Suprapubic skin (tissue), 4 donors: Measurements from ENCODE around the gene CRHR2.

Source experiments
- EP300 ChIP-seq: sonication (generic); formaldehyde crosslinking; IDR thresholded peaks from one replicate; pipeline ENCODE4 v1.6.1; 2017; ENCODE audit warnings: antibody characterized with exemption
- POLR2A ChIP-seq, 2 donors: fragments of 450-650 bp; IDR thresholded peaks; one replicate each; pipeline ENCODE4 v1.6.1; 2017; ENCODE audit warnings: antibody characterized with exemption in 2 of 2, mild to moderate bottlenecking in 2 of 2, moderate library complexity in 2 of 2
- POLR2AphosphoS5 ChIP-seq, 3 donors: sonication (generic); formaldehyde crosslinking; IDR thresholded peaks; one replicate each; pipeline ENCODE4 v1.6.1; 2017; ENCODE audit warnings: antibody characterized with exemption in 3 of 3
- TF ChIP-seq, protein P1 (sequence below), 2 donors: fragments of 200-600 bp in 1 of 2; fragments of 450-650 bp in 1 of 2; sonication (generic) in 1 of 2; IDR thresholded peaks; one replicate each; pipeline ENCODE4 v1.5.1; 2016 to 2019; ENCODE audit warnings: antibody characterized with exemption in 2 of 2, mild to moderate bottlenecking in 1 of 2, moderate library complexity in 1 of 2

DNA sequence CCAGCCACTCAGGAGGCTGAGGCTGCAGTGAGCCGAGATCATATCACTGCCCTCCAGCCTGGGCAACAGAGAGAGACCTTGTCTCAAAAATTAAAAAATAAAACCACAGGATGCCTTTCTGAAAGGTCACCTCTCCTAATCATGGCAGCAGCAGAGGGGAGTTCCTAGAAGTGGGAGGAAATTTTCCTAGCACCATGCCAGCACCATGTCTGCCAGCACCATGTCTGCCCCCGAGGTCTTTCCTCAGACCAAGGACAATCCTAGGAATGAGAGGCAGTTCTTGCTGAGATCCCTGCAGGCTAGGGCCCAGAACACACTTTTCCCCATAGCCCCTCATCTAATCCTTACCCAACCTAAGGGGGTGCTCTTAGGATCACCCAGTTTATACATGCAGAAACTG, 47.4 kb upstream of the CRHR2 start:
- no peak for TF ChIP-seq POLR2A (IDR thresholded peaks at IDR 0.05)
- TF ChIP-seq, protein P1, sequence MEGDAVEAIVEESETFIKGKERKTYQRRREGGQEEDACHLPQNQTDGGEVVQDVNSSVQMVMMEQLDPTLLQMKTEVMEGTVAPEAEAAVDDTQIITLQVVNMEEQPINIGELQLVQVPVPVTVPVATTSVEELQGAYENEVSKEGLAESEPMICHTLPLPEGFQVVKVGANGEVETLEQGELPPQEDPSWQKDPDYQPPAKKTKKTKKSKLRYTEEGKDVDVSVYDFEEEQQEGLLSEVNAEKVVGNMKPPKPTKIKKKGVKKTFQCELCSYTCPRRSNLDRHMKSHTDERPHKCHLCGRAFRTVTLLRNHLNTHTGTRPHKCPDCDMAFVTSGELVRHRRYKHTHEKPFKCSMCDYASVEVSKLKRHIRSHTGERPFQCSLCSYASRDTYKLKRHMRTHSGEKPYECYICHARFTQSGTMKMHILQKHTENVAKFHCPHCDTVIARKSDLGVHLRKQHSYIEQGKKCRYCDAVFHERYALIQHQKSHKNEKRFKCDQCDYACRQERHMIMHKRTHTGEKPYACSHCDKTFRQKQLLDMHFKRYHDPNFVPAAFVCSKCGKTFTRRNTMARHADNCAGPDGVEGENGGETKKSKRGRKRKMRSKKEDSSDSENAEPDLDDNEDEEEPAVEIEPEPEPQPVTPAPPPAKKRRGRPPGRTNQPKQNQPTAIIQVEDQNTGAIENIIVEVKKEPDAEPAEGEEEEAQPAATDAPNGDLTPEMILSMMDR (IDR thresholded peaks at IDR 0.05), result no peak
- no peak for TF ChIP-seq EP300
- TF ChIP-seq POLR2AphosphoS5 (IDR thresholded peaks at IDR 0.05), result no peak
